ENCODE results near the gene RNGTT. TPM values are rescaled to one million over a fixed set of nuclear protein-coding genes. Genes with fewer than 3 reads are reported as not detected.

RNGTT gene
- total RNA-seq, 4 donors from 2014 or later, result 12.2 to 17.5 (median 14.6) TPM

DNA sequence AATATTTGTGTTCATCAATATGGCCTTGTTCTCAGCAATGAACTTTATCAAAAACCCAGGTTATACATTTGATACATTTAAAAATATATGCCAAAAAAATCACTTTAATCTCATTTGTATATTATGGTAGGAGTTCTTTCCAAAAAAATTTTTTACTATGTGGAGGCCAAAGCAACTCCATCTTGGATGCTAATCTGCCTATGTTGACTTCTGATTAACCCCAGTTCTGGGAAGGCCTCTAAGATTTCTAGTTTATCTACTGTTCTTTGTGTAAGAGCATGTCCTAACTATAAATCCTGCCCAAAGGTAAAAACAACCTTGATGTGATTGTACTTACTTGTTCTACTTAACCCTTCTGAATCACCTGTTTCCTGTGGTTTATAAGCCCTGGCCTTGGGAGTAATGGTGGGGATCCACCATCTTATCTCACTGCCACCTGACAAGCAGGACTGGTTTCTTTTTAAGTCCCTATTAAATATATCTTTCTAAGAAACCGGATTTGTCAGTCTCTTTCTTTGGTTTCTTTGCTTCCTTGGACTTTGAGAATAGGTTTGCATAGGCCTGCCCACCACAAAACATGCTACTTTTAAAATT lies 46.7 kb downstream of the RNGTT start:
- Histone ChIP-seq H3K27ac (no peak overlapping the region), H3K27me3 (no peaks in the 10 kb centered on the region), H3K9me3 (no peaks in the 10 kb centered on the region), H3K36me3 (no peaks in the 10 kb centered on the region), H3K4me1 (no peaks in the 10 kb centered on the region), H3K4me3 (no peak overlapping the region)
- TF ChIP-seq POLR2A (IDR thresholded peaks at IDR 0.05) (no peak), EP300 (IDR thresholded peaks at IDR 0.05) (no peak), POLR2AphosphoS5 (IDR thresholded peaks at IDR 0.05) (no peak)
- TF ChIP-seq, protein P1, sequence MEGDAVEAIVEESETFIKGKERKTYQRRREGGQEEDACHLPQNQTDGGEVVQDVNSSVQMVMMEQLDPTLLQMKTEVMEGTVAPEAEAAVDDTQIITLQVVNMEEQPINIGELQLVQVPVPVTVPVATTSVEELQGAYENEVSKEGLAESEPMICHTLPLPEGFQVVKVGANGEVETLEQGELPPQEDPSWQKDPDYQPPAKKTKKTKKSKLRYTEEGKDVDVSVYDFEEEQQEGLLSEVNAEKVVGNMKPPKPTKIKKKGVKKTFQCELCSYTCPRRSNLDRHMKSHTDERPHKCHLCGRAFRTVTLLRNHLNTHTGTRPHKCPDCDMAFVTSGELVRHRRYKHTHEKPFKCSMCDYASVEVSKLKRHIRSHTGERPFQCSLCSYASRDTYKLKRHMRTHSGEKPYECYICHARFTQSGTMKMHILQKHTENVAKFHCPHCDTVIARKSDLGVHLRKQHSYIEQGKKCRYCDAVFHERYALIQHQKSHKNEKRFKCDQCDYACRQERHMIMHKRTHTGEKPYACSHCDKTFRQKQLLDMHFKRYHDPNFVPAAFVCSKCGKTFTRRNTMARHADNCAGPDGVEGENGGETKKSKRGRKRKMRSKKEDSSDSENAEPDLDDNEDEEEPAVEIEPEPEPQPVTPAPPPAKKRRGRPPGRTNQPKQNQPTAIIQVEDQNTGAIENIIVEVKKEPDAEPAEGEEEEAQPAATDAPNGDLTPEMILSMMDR (IDR thresholded peaks at IDR 0.05), result no peak
- no peak for ATAC-seq
- WGBS, 2 donors (ENCODE audit: low coverage in 1 of 2), result 32% methylated on average over 1 of the region's 1 CpG; no CpG with 5 or more reads in 1 of the 2 donors

DNA sequence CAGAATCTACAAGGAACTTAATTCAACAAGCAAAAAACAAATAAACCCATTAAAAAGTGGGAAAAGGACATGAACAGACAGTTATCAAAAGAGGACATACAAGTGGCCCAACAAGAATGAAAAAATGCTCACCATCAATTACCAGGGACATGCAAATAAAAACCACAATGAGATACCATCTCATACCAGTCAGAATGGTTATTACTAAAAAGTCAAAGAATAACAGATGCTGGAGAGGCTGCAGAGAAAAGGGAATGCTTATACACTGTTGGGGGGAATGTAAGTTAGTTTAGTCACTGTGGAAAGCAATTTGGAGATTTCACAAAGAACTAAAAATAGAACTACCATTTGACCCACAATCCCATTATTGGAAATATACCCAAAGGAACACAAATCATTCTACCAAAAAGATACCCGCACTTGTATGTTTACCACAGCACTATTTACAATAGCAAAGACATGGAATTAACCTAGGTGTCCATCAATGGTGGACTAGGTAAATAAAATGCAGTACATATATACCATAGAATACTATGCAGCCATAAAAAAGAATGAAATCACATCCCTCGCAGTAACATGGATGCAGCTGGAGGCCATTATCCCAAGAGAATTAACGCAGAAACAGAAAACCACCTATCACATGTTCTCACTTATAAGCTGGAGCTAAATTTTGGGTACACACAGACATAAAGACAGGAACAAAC lies 48.4 kb downstream of the RNGTT start:
- no peak overlapping the region for H3K4me3 ChIP-seq
- no peak for ATAC-seq
- 88% methylated on average over 3 of the region's 3 CpGs; no CpG with 5 or more reads in 1 of the 2 donors for WGBS, 2 donors (ENCODE audit: low coverage in 1 of 2)

DNA sequence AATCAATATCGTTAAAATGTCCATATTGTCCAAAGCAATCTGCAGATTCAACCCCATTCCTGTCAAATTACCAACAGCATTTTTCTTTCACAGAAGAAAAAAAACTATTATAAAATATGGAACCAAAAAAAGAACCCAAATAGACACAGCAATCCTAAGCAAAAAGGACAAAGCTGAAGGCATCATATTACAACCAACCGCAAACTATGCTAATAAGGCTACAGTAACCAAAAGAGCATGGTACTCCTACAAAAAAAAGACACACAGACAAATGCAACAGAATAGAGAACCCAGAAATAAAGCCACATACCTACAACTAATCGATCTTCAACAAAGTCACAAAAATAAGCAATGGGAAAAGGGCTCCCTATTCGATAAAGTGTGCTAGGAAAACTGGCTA lies 49.2 kb downstream of the RNGTT start:
- peaks cover 0 to 7% (median 0%) of the 10 kb centered on the region in 3 donors for H3K4me1 ChIP-seq
- ATAC-seq, result no peak
- H3K27me3 ChIP-seq, result no peaks in the 10 kb centered on the region
- H3K36me3 ChIP-seq, result no peaks in the 10 kb centered on the region
- 84 to 100% methylated on average over 2 to 4 of the region's 4 CpGs for WGBS, 2 donors (ENCODE audit: low coverage in 1 of 2)
- no peak overlapping the region for H3K4me3 ChIP-seq
- TF ChIP-seq EP300 (IDR thresholded peaks at IDR 0.05) (no peak), POLR2AphosphoS5 (IDR thresholded peaks at IDR 0.05) (no peak), POLR2A (IDR thresholded peaks at IDR 0.05) (no peak)
- TF ChIP-seq, protein P1 (IDR thresholded peaks at IDR 0.05), result no peak
- no peak overlapping the region for H3K27ac ChIP-seq
- no peaks in the 10 kb centered on the region for H3K9me3 ChIP-seq

More for the DNA sequence above, 48.4 kb downstream of the RNGTT start:
- H3K36me3 ChIP-seq, result no peaks in the 10 kb centered on the region
- no peaks in the 10 kb centered on the region for H3K27me3 ChIP-seq
- H3K27ac ChIP-seq, result no peak overlapping the region
- peaks cover 0 to 6% (median 0%) of the 10 kb centered on the region in 3 donors for H3K4me1 ChIP-seq
- H3K9me3 ChIP-seq, result no peaks in the 10 kb centered on the region
- no peak for TF ChIP-seq POLR2A (IDR thresholded peaks at IDR 0.05)
- no peak for TF ChIP-seq POLR2AphosphoS5 (IDR thresholded peaks at IDR 0.05)

DNA sequence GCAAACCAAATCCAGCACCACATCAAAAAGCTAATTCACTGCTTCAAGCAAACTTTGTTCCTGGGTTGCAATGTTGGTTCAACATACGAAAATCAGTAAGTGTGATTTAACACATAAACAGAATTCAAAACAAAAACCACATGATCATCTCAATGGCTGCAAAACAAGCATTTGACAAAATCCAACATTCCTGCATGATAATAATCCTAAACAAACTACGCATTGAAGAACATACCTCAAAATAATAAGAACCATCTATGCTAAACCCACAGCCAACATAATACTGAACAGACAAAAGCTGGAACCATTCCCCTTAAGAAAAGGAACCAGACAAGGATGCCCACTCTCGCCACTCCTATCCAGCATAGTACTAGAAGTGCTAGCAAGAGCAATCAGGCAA lies 49.9 kb downstream of the RNGTT start:
- no peak for TF ChIP-seq POLR2A (IDR thresholded peaks at IDR 0.05)
- no peak for TF ChIP-seq POLR2AphosphoS5 (IDR thresholded peaks at IDR 0.05)

DNA sequence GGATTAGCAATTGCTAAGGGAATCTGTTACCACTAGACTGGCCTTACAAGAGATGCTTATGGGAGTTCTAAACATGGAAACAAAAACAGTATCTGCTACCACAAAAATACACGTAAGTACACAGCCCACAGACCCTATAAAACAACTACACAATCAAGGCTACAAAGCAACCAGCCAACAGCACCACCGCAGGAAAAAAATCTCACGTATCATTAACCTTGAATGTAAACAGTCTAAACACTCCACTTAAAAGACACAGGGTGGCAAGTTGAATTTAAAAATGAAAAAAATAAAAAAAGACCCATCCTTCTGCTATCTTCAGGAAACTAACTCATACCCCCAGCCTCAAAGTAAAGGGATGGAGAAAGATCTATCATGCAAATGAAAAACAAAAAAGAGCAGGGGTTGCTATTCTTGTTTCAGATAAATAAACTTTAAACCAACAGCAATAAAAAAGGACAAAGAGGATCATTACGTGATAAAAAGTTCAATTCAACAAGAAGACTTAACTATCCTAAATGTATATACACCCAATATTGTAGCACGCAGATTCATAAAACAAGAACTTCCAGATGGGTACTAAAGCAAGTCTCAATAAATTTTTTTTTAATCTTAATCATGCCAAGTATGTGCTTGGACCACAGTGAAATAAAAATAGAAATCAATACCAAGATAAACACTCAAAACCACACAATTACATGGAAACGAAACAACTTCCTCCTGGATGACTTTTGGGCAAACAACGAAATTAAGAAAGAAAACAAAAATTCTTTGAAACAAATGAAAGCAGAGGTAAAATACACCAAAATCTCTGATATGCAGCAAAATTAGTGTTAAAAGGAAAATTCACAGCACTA lies 52.3 kb downstream of the RNGTT start:
- no peaks in the 10 kb centered on the region for H3K27me3 ChIP-seq
- H3K9me3 ChIP-seq, result no peaks in the 10 kb centered on the region
- no peaks in the 10 kb centered on the region for H3K36me3 ChIP-seq
- 80 to 81% methylated on average over 7 of the region's 7 CpGs for WGBS, 2 donors (ENCODE audit: low coverage in 1 of 2)
- H3K27ac ChIP-seq, result no peak overlapping the region
- TF ChIP-seq POLR2AphosphoS5 (IDR thresholded peaks at IDR 0.05), result no peak
- TF ChIP-seq EP300 (IDR thresholded peaks at IDR 0.05), result no peak
- no peak for TF ChIP-seq POLR2A (IDR thresholded peaks at IDR 0.05)
- TF ChIP-seq, protein P1 (IDR thresholded peaks at IDR 0.05), result no peak
- no peak for ATAC-seq
- H3K4me3 ChIP-seq, result no peak overlapping the region
- H3K4me1 ChIP-seq, result peaks cover 0 to 12% (median 0%) of the 10 kb centered on the region in 3 donors

More for the DNA sequence above, 49.9 kb downstream of the RNGTT start:
- Histone ChIP-seq H3K4me1 (peaks cover 0 to 12% (median 0%) of the 10 kb centered on the region in 3 donors), H3K9me3 (no peaks in the 10 kb centered on the region), H3K4me3 (no peak overlapping the region), H3K27ac (no peak overlapping the region), H3K36me3 (no peaks in the 10 kb centered on the region), H3K27me3 (no peaks in the 10 kb centered on the region)
- ATAC-seq, result no peak
- WGBS, 2 donors (ENCODE audit: low coverage in 1 of 2), result 97% methylated on average over 3 of the region's 3 CpGs
